Neuronal stem cell (in vitro differentiated cells): ENCODE results near the gene SIGLEC9.

Experiments
- DNase-seq: peaks from one replicate; pipeline ENCODE4 v3.0.0-alpha.2; 2013; ENCODE audit warnings: low spot score
- H2AFZ ChIP-seq: one replicate; pipeline ENCODE4 v1.6.1; 2013; ENCODE audit warnings: mild to moderate bottlenecking, low read length, inconsistent platforms
- H2AK5ac ChIP-seq: 2 replicates; pipeline ENCODE4 v1.6.1; 2013; ENCODE audit warnings: low read depth, mild to moderate bottlenecking, inconsistent platforms, low read length, moderate library complexity, mixed read lengths
- H2BK120ac ChIP-seq: 2 replicates; pipeline ENCODE4 v1.6.1; 2013; ENCODE audit warnings: low read depth, mild to moderate bottlenecking, inconsistent platforms, low read length, moderate library complexity, mixed read lengths
- H2BK12ac ChIP-seq: one replicate; pipeline ENCODE4 v1.6.1; 2013; ENCODE audit warnings: low read length, inconsistent platforms
- H2BK15ac ChIP-seq: 2 replicates; pipeline ENCODE4 v1.6.1; 2013; ENCODE audit warnings: mild to moderate bottlenecking, low read length, inconsistent platforms, mixed read lengths
- H2BK5ac ChIP-seq: one replicate; pipeline ENCODE4 v1.6.1; 2013; ENCODE audit warnings: inconsistent platforms, mild to moderate bottlenecking, low read length, moderate library complexity
- H3K14ac ChIP-seq: one replicate; pipeline ENCODE4 v1.6.1; 2013; ENCODE audit warnings: low read length, inconsistent platforms
- H3K18ac ChIP-seq: 2 replicates; pipeline ENCODE4 v1.6.1; 2013; ENCODE audit warnings: low read length, inconsistent platforms
- H3K23ac ChIP-seq: 2 replicates; pipeline ENCODE4 v1.6.1; 2013; ENCODE audit warnings: low read depth, mild to moderate bottlenecking, mixed read lengths, low read length, inconsistent platforms; ENCODE audit not compliant: poor library complexity
- H3K27ac ChIP-seq: replicated peaks from 3 replicates; pipeline ENCODE4 v1.5.1; 2013; ENCODE audit warnings: low read length, inconsistent platforms
- H3K27me3 ChIP-seq, 3 experiments: 2 replicates each; pipeline ENCODE4 v1.6.1; 2013; ENCODE audit warnings: low read length in 3 of 3, mild to moderate bottlenecking in 2 of 3, inconsistent platforms in 1 of 3, low read depth in 1 of 3, mixed read lengths in 1 of 3, moderate library complexity in 1 of 3; ENCODE audit not compliant: control insufficient read depth in 3 of 3, insufficient read depth in 3 of 3
- H3K36me3 ChIP-seq, 2 donors: replicated peaks in 1 of 2; 2 replicates each; pipeline ENCODE4 v1.6.1; 2013; ENCODE audit warnings: low read length in 2 of 2; ENCODE audit not compliant: control insufficient read depth in 2 of 2, insufficient read depth in 2 of 2
- H3K4ac ChIP-seq: 2 replicates; pipeline ENCODE4 v1.6.1; 2013; ENCODE audit warnings: inconsistent platforms, mild to moderate bottlenecking, low read length, moderate library complexity
- H3K4me1 ChIP-seq, 2 donors: 1 replicate in 1 of 2; 2 replicates in 1 of 2; pipeline ENCODE4 v1.6.1; 2013; ENCODE audit warnings: low read length in 2 of 2, low read depth in 1 of 2; ENCODE audit not compliant: control insufficient read depth in 2 of 2, insufficient read depth in 1 of 2
- H3K4me2 ChIP-seq: one replicate; pipeline ENCODE4 v1.6.1; 2013; ENCODE audit warnings: mild to moderate bottlenecking, low read length, inconsistent platforms; ENCODE audit not compliant: insufficient read depth, poor library complexity, severe bottlenecking
- H3K4me3 ChIP-seq, 2 donors: 2 replicates each; pipeline ENCODE4 v1.5.1; 2013; ENCODE audit warnings: low read length in 2 of 2, mild to moderate bottlenecking in 2 of 2, inconsistent platforms in 1 of 2, moderate library complexity in 1 of 2
- H3K79me1 ChIP-seq: one replicate; pipeline ENCODE4 v1.6.1; 2013; ENCODE audit warnings: low read depth, mild to moderate bottlenecking, inconsistent platforms, low read length, moderate library complexity
- H3K9ac ChIP-seq: one replicate; pipeline ENCODE4 v1.6.1; 2013; ENCODE audit warnings: mild to moderate bottlenecking, low read depth, low read length, inconsistent platforms; ENCODE audit not compliant: poor library complexity
- H3K9me3 ChIP-seq, 2 donors: replicated peaks in 1 of 2; 2 replicates each; pipeline versions ENCODE3 to v1.6.1; 2013; ENCODE audit warnings: low read length in 2 of 2, mild to moderate bottlenecking in 2 of 2, inconsistent platforms in 1 of 2, low read depth in 1 of 2, mixed read lengths in 1 of 2, moderate library complexity in 1 of 2; ENCODE audit not compliant: control insufficient read depth in 2 of 2, insufficient read depth in 1 of 2
- H4K8ac ChIP-seq: one replicate; pipeline ENCODE4 v1.6.1; 2013; ENCODE audit warnings: low read depth, mild to moderate bottlenecking, inconsistent platforms, low read length, moderate library complexity
- H4K91ac ChIP-seq: one replicate; pipeline ENCODE4 v1.6.1; 2013; ENCODE audit warnings: low read length, low read depth, mild to moderate bottlenecking, inconsistent platforms; ENCODE audit not compliant: poor library complexity
- WGBS, 2 donors: extraction: QIAGEN DNeasy Blood & Tissue Kit; methylation state at CpG; one replicate each; pipeline ENCODE4 v1.1.7; 2013; ENCODE audit warnings: missing lambda C conversion rate in 2 of 2, mixed read lengths in 1 of 2; ENCODE audit not compliant: insufficient read length in 2 of 2, insufficient replicate concordance in 1 of 2; ENCODE audit errors: extremely low coverage in 2 of 2; 5-methylcytosine and 5-hydroxymethylcytosine counted together

The SIGLEC9 gene

DNA sequence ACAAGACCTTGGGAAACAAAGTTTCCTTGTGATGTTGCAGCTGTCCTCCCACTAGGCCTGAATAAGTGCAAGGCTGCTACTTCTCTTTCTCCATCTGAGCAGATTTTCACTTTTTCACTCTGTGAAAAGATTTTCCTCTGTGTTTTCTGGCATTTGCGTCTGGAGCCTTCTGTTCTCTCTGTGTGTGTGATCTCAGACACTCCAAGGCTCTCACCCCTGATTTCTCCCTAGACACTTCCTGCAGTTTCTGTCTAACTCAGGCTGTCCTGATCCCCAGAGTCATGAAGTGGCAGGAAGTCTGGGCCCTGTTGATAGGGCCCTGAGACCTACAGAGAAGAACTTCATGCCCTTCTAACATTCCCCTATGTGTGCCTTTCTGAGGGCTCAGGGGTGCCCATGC, 54.5 kb downstream of the SIGLEC9 start:
- H3K4me1 ChIP-seq, result no peaks in the 10 kb centered on the region
- no peak overlapping the region for H3K4ac ChIP-seq
- WGBS, 2 donors, result no CpG with 5 or more reads among the region's 1 CpG
- H3K23ac ChIP-seq, result no peak overlapping the region
- DNase-seq, result no peak
- H2BK15ac ChIP-seq, result no peak overlapping the region
- H3K18ac ChIP-seq, result no peak overlapping the region
- H3K27me3 ChIP-seq, result peaks cover 0 to 42% (median 7%) of the 10 kb centered on the region in 3 experiments
- peaks cover 0 to 7% of the 10 kb centered on the region in 2 donors for H3K9me3 ChIP-seq
- H3K36me3 ChIP-seq, result no peaks in the 10 kb centered on the region
- H3K14ac ChIP-seq, result no peak overlapping the region
- H4K8ac ChIP-seq, result no peak overlapping the region
- no peak overlapping the region for H4K91ac ChIP-seq
- no peak overlapping the region for H3K9ac ChIP-seq
- H3K4me3 ChIP-seq, result no peak overlapping the region
- H3K79me1 ChIP-seq, result no peaks in the 10 kb centered on the region
- H2BK120ac ChIP-seq, result no peak overlapping the region
- H2BK5ac ChIP-seq, result no peak overlapping the region
- H2BK12ac ChIP-seq, result no peak overlapping the region
- H2AK5ac ChIP-seq, result no peak overlapping the region
- H3K4me2 ChIP-seq, result no peak overlapping the region
- H2AFZ ChIP-seq, result no peak overlapping the region
- H3K27ac ChIP-seq, result no peak overlapping the region
